ENCODE measurements around the gene KCNJ18. TPM values are rescaled to one million over a fixed set of nuclear protein-coding genes. Genes with fewer than 3 reads are reported as not detected.
"Not testable (repeated sequence)": the region's sequence is repeated elsewhere in the genome, so short reads cannot be mapped to it uniquely, and the experiment has no call there.

The KCNJ18 gene
- total RNA-seq, 1 donor from 2014 or later, result not detected

- DNase-seq; ATAC-seq; intact Hi-C loops (cut with micrococcal nuclease): not testable (repeated sequence)
Observed at GRCh38 chr17:21698437-21699075, 6.2 kb downstream of the KCNJ18 start.

- intact Hi-C loops (cut with micrococcal nuclease); DNase-seq; ATAC-seq: not testable (repeated sequence)
Observed at GRCh38 chr17:21699124-21699523, 6.8 kb downstream of the KCNJ18 start.

GRCh38 chr17:21699573-21700236, 7.4 kb downstream of the KCNJ18 start:
- DNase-seq; ATAC-seq; intact Hi-C loops (cut with micrococcal nuclease): not testable (repeated sequence)

- intact Hi-C loops (cut with micrococcal nuclease); DNase-seq; ATAC-seq: not testable (repeated sequence)
Observed at GRCh38 chr17:21701090-21701489, 8.8 kb downstream of the KCNJ18 start.

- intact Hi-C loops (cut with micrococcal nuclease); ATAC-seq; DNase-seq: not testable (repeated sequence)
Observed at GRCh38 chr17:21702029-21702428, 9.7 kb downstream of the KCNJ18 start.

- intact Hi-C loops (cut with micrococcal nuclease); ATAC-seq; DNase-seq: not testable (repeated sequence)
Observed at GRCh38 chr17:21702521-21702920, 10.2 kb downstream of the KCNJ18 start.

- intact Hi-C loops (cut with micrococcal nuclease), result not testable (repeated sequence)
Observed at GRCh38 chr17:21702940-21703640, 10.8 kb downstream of the KCNJ18 start.

GRCh38 chr17:21703891-21704872, 11.9 kb downstream of the KCNJ18 start:
- intact Hi-C loops (cut with micrococcal nuclease); ATAC-seq; DNase-seq: not testable (repeated sequence)

More at GRCh38 chr17:21702940-21703640, 10.8 kb downstream of the KCNJ18 start:
- not testable (repeated sequence) for ATAC-seq, DNase-seq

GRCh38 chr17:21705021-21705601, 12.8 kb downstream of the KCNJ18 start:
- DNase-seq, result no peak
- ATAC-seq, result no peak
- intact Hi-C loops (cut with micrococcal nuclease), result no loop called here

GRCh38 chr17:21705746-21706145, 13.4 kb downstream of the KCNJ18 start:
- intact Hi-C loops (cut with micrococcal nuclease); DNase-seq; ATAC-seq: not testable (repeated sequence)

GRCh38 chr17:21706546-21706945, 14.2 kb downstream of the KCNJ18 start:
- ATAC-seq; DNase-seq; intact Hi-C loops (cut with micrococcal nuclease): not testable (repeated sequence)

GRCh38 chr17:21707131-21707530, 14.8 kb downstream of the KCNJ18 start:
- ATAC-seq; DNase-seq; intact Hi-C loops (cut with micrococcal nuclease): not testable (repeated sequence)

- DNase-seq; intact Hi-C loops (cut with micrococcal nuclease): not testable (repeated sequence)
- peak; percentile 23 for ATAC-seq
Observed at GRCh38 chr17:21707711-21708611, 15.6 kb downstream of the KCNJ18 start.

- intact Hi-C loops (cut with micrococcal nuclease); ATAC-seq: not testable (repeated sequence)
Observed at GRCh38 chr17:21708612-21709535, 16.6 kb downstream of the KCNJ18 start.

GRCh38 chr17:21709994-21710393, 17.7 kb downstream of the KCNJ18 start:
- ATAC-seq; DNase-seq; intact Hi-C loops (cut with micrococcal nuclease): not testable (repeated sequence)

More at GRCh38 chr17:21708612-21709535, 16.6 kb downstream of the KCNJ18 start:
- not testable (repeated sequence) for DNase-seq

- DNase-seq; ATAC-seq; intact Hi-C loops (cut with micrococcal nuclease): not testable (repeated sequence)
Observed at GRCh38 chr17:21710486-21710885, 18.2 kb downstream of the KCNJ18 start.
